ENCODE data around the gene LILRB2.

DNA sequence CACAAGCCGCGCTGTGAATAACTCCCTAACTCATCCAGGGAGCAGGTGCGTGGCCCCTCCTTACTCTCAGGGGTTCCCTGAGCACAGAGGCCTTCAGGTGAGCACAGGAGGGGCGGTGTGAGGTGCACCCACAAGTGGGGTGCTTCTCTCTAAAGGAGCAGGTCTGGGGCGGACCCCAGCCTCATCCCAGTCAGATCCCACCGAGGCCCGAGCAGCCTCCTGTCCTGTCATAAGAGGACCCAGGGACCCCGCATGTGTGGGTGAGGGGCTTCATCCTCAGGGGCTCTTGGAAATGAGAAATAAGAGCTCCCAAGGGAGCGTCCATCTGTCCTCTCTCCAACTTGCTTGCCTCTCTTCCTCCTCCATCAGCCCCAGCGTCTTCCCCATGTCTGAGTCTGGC, 35.0 kb upstream of the LILRB2 start:
- TF ChIP-seq POLR2AphosphoS5 (IDR thresholded peaks at IDR 0.05; ENCODE audit: low read depth) (no peak), REST (IDR thresholded peaks at IDR 0.05; ENCODE audit: unreplicated experiment) (no peak), CTCF (conservative IDR thresholded peaks at IDR 0.05; ENCODE audit: low read depth in 2 of 2) (no peak), NANOG (IDR thresholded peaks at IDR 0.05; ENCODE audit: borderline replicate concordance) (no peak), EZH2phosphoT487 (IDR thresholded peaks at IDR 0.05; ENCODE audit: unreplicated experiment) (no peak), EZH2 (IDR thresholded peaks at IDR 0.05; ENCODE audit: low read depth, unreplicated experiment) (no peak), JUNB (IDR thresholded peaks at IDR 0.05; ENCODE audit: unreplicated experiment) (no peak), CREB1 (CRISPR knock-in tag; IDR thresholded peaks at IDR 0.05; ENCODE audit: low read depth) (no peak), ZNF114 (CRISPR knock-in tag; IDR thresholded peaks at IDR 0.05) (no peak)
- TF ChIP-seq, protein P1, sequence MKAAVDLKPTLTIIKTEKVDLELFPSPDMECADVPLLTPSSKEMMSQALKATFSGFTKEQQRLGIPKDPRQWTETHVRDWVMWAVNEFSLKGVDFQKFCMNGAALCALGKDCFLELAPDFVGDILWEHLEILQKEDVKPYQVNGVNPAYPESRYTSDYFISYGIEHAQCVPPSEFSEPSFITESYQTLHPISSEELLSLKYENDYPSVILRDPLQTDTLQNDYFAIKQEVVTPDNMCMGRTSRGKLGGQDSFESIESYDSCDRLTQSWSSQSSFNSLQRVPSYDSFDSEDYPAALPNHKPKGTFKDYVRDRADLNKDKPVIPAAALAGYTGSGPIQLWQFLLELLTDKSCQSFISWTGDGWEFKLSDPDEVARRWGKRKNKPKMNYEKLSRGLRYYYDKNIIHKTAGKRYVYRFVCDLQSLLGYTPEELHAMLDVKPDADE (IDR thresholded peaks at IDR 0.05) = no peak
- TF ChIP-seq, protein P2, sequence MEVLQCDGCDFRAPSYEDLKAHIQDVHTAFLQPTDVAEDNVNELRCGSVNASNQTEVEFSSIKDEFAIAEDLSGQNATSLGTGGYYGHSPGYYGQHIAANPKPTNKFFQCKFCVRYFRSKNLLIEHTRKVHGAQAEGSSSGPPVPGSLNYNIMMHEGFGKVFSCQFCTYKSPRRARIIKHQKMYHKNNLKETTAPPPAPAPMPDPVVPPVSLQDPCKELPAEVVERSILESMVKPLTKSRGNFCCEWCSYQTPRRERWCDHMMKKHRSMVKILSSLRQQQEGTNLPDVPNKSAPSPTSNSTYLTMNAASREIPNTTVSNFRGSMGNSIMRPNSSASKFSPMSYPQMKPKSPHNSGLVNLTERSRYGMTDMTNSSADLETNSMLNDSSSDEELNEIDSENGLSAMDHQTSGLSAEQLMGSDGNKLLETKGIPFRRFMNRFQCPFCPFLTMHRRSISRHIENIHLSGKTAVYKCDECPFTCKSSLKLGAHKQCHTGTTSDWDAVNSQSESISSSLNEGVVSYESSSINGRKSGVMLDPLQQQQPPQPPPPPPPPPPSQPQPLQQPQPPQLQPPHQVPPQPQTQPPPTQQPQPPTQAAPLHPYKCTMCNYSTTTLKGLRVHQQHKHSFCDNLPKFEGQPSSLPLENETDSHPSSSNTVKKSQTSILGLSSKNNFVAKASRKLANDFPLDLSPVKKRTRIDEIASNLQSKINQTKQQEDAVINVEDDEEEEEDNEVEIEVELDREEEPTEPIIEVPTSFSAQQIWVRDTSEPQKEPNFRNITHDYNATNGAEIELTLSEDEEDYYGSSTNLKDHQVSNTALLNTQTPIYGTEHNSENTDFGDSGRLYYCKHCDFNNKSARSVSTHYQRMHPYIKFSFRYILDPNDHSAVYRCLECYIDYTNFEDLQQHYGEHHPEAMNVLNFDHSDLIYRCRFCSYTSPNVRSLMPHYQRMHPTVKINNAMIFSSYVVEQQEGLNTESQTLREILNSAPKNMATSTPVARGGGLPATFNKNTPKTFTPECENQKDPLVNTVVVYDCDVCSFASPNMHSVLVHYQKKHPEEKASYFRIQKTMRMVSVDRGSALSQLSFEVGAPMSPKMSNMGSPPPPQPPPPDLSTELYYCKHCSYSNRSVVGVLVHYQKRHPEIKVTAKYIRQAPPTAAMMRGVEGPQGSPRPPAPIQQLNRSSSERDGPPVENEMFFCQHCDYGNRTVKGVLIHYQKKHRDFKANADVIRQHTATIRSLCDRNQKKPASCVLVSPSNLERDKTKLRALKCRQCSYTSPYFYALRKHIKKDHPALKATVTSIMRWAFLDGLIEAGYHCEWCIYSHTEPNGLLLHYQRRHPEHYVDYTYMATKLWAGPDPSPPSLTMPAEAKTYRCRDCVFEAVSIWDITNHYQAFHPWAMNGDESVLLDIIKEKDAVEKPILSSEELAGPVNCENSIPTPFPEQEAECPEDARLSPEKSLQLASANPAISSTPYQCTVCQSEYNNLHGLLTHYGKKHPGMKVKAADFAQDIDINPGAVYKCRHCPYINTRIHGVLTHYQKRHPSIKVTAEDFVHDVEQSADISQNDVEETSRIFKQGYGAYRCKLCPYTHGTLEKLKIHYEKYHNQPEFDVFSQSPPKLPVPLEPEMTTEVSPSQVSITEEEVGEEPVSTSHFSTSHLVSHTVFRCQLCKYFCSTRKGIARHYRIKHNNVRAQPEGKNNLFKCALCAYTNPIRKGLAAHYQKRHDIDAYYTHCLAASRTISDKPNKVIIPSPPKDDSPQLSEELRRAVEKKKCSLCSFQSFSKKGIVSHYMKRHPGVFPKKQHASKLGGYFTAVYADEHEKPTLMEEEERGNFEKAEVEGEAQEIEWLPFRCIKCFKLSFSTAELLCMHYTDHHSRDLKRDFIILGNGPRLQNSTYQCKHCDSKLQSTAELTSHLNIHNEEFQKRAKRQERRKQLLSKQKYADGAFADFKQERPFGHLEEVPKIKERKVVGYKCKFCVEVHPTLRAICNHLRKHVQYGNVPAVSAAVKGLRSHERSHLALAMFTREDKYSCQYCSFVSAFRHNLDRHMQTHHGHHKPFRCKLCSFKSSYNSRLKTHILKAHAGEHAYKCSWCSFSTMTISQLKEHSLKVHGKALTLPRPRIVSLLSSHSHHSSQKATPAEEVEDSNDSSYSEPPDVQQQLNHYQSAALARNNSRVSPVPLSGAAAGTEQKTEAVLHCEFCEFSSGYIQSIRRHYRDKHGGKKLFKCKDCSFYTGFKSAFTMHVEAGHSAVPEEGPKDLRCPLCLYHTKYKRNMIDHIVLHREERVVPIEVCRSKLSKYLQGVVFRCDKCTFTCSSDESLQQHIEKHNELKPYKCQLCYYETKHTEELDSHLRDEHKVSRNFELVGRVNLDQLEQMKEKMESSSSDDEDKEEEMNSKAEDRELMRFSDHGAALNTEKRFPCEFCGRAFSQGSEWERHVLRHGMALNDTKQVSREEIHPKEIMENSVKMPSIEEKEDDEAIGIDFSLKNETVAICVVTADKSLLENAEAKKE (CRISPR knock-in tag; IDR thresholded peaks at IDR 0.05) = no peak

Measured in GM23338 (cell line).